K562 (cell line): Measurements from ENCODE around the gene CEP95. TPM values are rescaled to one million over a fixed set of nuclear protein-coding genes. Genes with fewer than 3 reads are reported as not detected.
A peak's percentile ranks its signal among the peaks of the same experiment; 100 is the strongest.

Experiments
- BCOR ChIP-seq: fragments of 450-650 bp; IDR thresholded peaks from 2 replicates; pipeline ENCODE4 v1.6.1; 2016
- CTBP1 ChIP-seq: fragments of 450-650 bp; IDR thresholded peaks from 2 replicates; pipeline ENCODE4 v1.6.1; 2016; ENCODE audit warnings: borderline replicate concordance
- ETV1 ChIP-seq: fragments of 450-650 bp; conservative IDR thresholded peaks from 2 replicates; pipeline ENCODE4 v1.6.1; 2016; ENCODE audit warnings: missing genetic modification characterization, control low read depth, low read depth, missing compliant biosample characterization
- HDAC1 ChIP-seq, 2 experiments: fragments of 450-650 bp; IDR thresholded peaks; 2 replicates each; pipeline ENCODE4 v1.6.1; 2016 to 2017; ENCODE audit warnings: inconsistent platforms in 1 of 2, mild to moderate bottlenecking in 1 of 2, moderate library complexity in 1 of 2
- IRF2 ChIP-seq: sonication (generic); formaldehyde crosslinking; IDR thresholded peaks from 2 replicates; pipeline ENCODE4 v1.8.1; 2022; ENCODE audit warnings: mild to moderate bottlenecking, missing genetic modification reagents
- L3MBTL2 ChIP-seq: fragments of 450-650 bp; IDR thresholded peaks from 2 replicates; pipeline ENCODE4 v1.6.1; 2016; ENCODE audit warnings: mild to moderate bottlenecking, moderate library complexity
- MTA1 ChIP-seq: fragments of 450-650 bp; IDR thresholded peaks from 2 replicates; pipeline ENCODE4 v1.6.1; 2017; ENCODE audit warnings: borderline replicate concordance
- POLR2AphosphoS5 ChIP-seq: IDR thresholded peaks from 2 replicates; pipeline ENCODE4 v1.6.1; 2011; ENCODE audit warnings: mild to moderate bottlenecking, low read depth, low read length, moderate library complexity; ENCODE audit not compliant: control insufficient read depth, insufficient read depth
- PRMT5 ChIP-seq: sonication (generic); formaldehyde crosslinking; IDR thresholded peaks from 2 replicates; pipeline ENCODE4 v1.5.0; 2020; ENCODE audit warnings: missing genetic modification reagents
- TCFL5 ChIP-seq: fragments of 250-450 bp; sonication (Bioruptor Pico); conservative IDR thresholded peaks from 2 replicates; pipeline ENCODE4 v1.6.1; 2021; ENCODE audit warnings: mild to moderate bottlenecking, moderate library complexity, matching md5 sums
- USF1 ChIP-seq: sonication (generic); formaldehyde crosslinking; IDR thresholded peaks from 2 replicates; pipeline ENCODE4 v1.9.0; 2022; ENCODE audit warnings: mild to moderate bottlenecking, missing genetic modification reagents
- ZBTB5 ChIP-seq: fragments of 450-650 bp; IDR thresholded peaks from 2 replicates; pipeline ENCODE4 v1.6.1; 2017; ENCODE audit warnings: antibody characterized with exemption
- ZNF639 ChIP-seq, 2 experiments: fragments of 200-800 bp in 1 of 2; sonication (Bioruptor generic) in 1 of 2; sonication (generic) in 1 of 2; formaldehyde crosslinking in 1 of 2; IDR thresholded peaks in 1 of 2; conservative IDR thresholded peaks in 1 of 2; 2 replicates each; pipeline versions ENCODE4 v1.5.0 to v1.6.1; 2016 to 2020; ENCODE audit warnings: missing compliant biosample characterization in 1 of 2, missing genetic modification characterization in 1 of 2, missing genetic modification reagents in 1 of 2
- ZNF707 ChIP-seq: fragments of 250-450 bp; sonication (Bioruptor Pico); conservative IDR thresholded peaks from 2 replicates; pipeline ENCODE4 v1.8.0; 2022; ENCODE audit warnings: inconsistent platforms, mild to moderate bottlenecking, moderate library complexity
- polyA plus RNA-seq, 8 experiments: library from polyadenylated mRNA; depleted of rRNA in 4 of 8; stranded (reverse) in 5 of 8; unstranded in 3 of 8; fragments of >200 nt; fragmentation: Nextera tagmentation in 2 of 8; fragmentation: Illumina TruSeq in 1 of 8; extraction: Ambion mirVana in 2 of 8; extraction: Trizol in 1 of 8; gene quantifications; 2 replicates each; pipeline versions ENCODE4 v1.2.1 to v1.2.3, GENCODE V29; 2011 to 2014; ENCODE audit warnings: inconsistent platforms in 1 of 8, missing spikeins in 1 of 8
- total RNA-seq, 7 experiments: library from RNA; depleted of rRNA in 6 of 7; stranded (reverse); fragments of >200 nt in 6 of 7; fragmentation: Illumina TruSeq in 2 of 7; extraction: Trizol in 2 of 7; gene quantifications; 2 replicates each; pipeline versions ENCODE4 v1.2.1 to v1.2.3, GENCODE V29; 2011 to 2021; ENCODE audit warnings: low replicate concordance in 1 of 7
- TF ChIP-seq, protein P1 (sequence below): fragments of 250-450 bp; sonication (Bioruptor Pico); IDR thresholded peaks from 2 replicates; pipeline ENCODE4 v1.4.0; 2020
- TF ChIP-seq, protein P2 (sequence below), 2 experiments: IDR thresholded peaks in 1 of 2; conservative IDR thresholded peaks in 1 of 2; 2 replicates each; pipeline ENCODE4 v1.6.1; 2016; ENCODE audit warnings: low read depth in 2 of 2, mild to moderate bottlenecking in 1 of 2, missing compliant biosample characterization in 1 of 2, missing genetic modification characterization in 1 of 2, moderate library complexity in 1 of 2

The CEP95 gene
- total and polyA plus RNA-seq, 9 of the 15 experiments (the other 6 are each of a cell fraction or from before 2014, with no cell fraction given): 26.7 to 80.7 (median 56.9) TPM

GRCh38 chr17:64506576-64507412 is at the start of gene CEP95 (continued):
- TF ChIP-seq ZNF707 (no peak), L3MBTL2 (peak; percentile 98), HDAC1 (IDR thresholded peaks at IDR 0.05) (peak in 1 of 2 experiments; percentile 85; a peak in 2 of 4 replicates), IRF2 (CRISPR knock-in tag) (no peak), PRMT5 (CRISPR knock-in tag) (no peak), MTA1 (peak; percentile 71), CTBP1 (peak; percentile 53; the same call in 1 of the 2 replicates), BCOR (peak; percentile 11; the same call in 1 of the 2 replicates), TCFL5 (no peak), POLR2AphosphoS5 (peak; percentile 44), ZBTB5 (peak; percentile 99), ETV1 (tag) (peak; percentile 100), ZNF639 (CRISPR knock-in tag; conservative IDR thresholded peaks at IDR 0.05 in 1 of 2, IDR thresholded peaks at IDR 0.05 in 1 of 2) (peak in 1 of 2 experiments; percentile 85; a peak in 2 of 4 replicates), USF1 (CRISPR knock-in tag) (peak; percentile 94)
- TF ChIP-seq, protein P1, sequence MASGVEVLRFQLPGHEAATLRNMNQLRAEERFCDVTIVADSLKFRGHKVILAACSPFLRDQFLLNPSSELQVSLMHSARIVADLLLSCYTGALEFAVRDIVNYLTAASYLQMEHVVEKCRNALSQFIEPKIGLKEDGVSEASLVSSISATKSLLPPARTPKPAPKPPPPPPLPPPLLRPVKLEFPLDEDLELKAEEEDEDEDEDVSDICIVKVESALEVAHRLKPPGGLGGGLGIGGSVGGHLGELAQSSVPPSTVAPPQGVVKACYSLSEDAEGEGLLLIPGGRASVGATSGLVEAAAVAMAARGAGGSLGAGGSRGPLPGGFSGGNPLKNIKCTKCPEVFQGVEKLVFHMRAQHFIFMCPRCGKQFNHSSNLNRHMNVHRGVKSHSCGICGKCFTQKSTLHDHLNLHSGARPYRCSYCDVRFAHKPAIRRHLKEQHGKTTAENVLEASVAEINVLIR (CRISPR knock-in tag): peak; percentile 80
- TF ChIP-seq, protein P2, sequence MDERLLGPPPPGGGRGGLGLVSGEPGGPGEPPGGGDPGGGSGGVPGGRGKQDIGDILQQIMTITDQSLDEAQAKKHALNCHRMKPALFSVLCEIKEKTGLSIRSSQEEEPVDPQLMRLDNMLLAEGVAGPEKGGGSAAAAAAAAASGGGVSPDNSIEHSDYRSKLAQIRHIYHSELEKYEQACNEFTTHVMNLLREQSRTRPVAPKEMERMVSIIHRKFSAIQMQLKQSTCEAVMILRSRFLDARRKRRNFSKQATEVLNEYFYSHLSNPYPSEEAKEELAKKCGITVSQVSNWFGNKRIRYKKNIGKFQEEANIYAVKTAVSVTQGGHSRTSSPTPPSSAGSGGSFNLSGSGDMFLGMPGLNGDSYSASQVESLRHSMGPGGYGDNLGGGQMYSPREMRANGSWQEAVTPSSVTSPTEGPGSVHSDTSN (CRISPR knock-in tag; IDR thresholded peaks at IDR 0.05; ENCODE audit: low read depth): no peak
- TF ChIP-seq, protein P2 (tag; conservative IDR thresholded peaks at IDR 0.05; ENCODE audit: low read depth): peak; percentile 37; the same call in 1 of the 2 replicates
